Measurements from ENCODE around the gene OXA1L. TPM values are rescaled to one million over a fixed set of nuclear protein-coding genes. Genes with fewer than 3 reads are reported as not detected.

Gene OXA1L
- total and polyA plus RNA-seq, 2 experiments from 2014 or later, result 53.4 to 160 TPM

- Histone ChIP-seq H3K9me3 (ENCODE audit: low read depth) (no peaks in the 10 kb centered on the region), H3K27ac (no peak overlapping the region), H3K27me3 (no peaks in the 10 kb centered on the region), H3K4me3 (no peak overlapping the region), H3K36me3 (no peaks in the 10 kb centered on the region), H3K4me1 (ENCODE audit: low read depth) (no peaks in the 10 kb centered on the region)
- no peak for TF ChIP-seq CTCF (IDR thresholded peaks at IDR 0.05; ENCODE audit: low read depth, low read length)
- no peak for DNase-seq (ENCODE audit: low read depth in 1 of 2, low spot score in 1 of 2)
Observed at GRCh38 chr14:22813145-22813544, 46.7 kb downstream of the OXA1L start.

GRCh38 chr14:22814373-22814772 is 47.9 kb downstream of the OXA1L start:
- H3K9me3 ChIP-seq (ENCODE audit: low read depth), result no peaks in the 10 kb centered on the region
- no peak overlapping the region for H3K4me3 ChIP-seq
- H3K27me3 ChIP-seq, result no peaks in the 10 kb centered on the region
- no peak for DNase-seq (ENCODE audit: low read depth in 1 of 2, low spot score in 1 of 2)
- H3K36me3 ChIP-seq, result no peaks in the 10 kb centered on the region
- no peak for TF ChIP-seq CTCF (IDR thresholded peaks at IDR 0.05; ENCODE audit: low read depth, low read length)
- H3K4me1 ChIP-seq (ENCODE audit: low read depth), result peaks cover 2% of the 10 kb centered on the region
- no peak overlapping the region for H3K27ac ChIP-seq

GRCh38 chr14:22814941-22815713 is 48.6 kb downstream of the OXA1L start, which contains the start of gene SLC7A7:
Gene SLC7A7 (minus strand): TSS chr14:22815435. CDS start chr14:22813398, 2,037 bp downstream.
- peaks cover 5% of the 10 kb centered on the region for H3K4me1 ChIP-seq (ENCODE audit: low read depth)
- H3K9me3 ChIP-seq (ENCODE audit: low read depth), result no peaks in the 10 kb centered on the region
- no peak for TF ChIP-seq CTCF (IDR thresholded peaks at IDR 0.05; ENCODE audit: low read depth, low read length)
- peak in 1 of 2 donors; percentile 67 for DNase-seq (ENCODE audit: low read depth in 1 of 2, low spot score in 1 of 2)
- no peaks in the 10 kb centered on the region for H3K36me3 ChIP-seq
- H3K27me3 ChIP-seq, result no peaks in the 10 kb centered on the region
- H3K4me3 ChIP-seq, result no peak within 1 kb of the TSS
- H3K27ac ChIP-seq, result no peak within 1 kb of the TSS

- H3K4me3 ChIP-seq, result no peak overlapping the region
- peaks cover 16% of the 10 kb centered on the region for H3K4me1 ChIP-seq (ENCODE audit: low read depth)
- no peak overlapping the region for H3K27ac ChIP-seq
- TF ChIP-seq CTCF (IDR thresholded peaks at IDR 0.05; ENCODE audit: low read depth, low read length), result no peak
- H3K36me3 ChIP-seq, result no peaks in the 10 kb centered on the region
- no peaks in the 10 kb centered on the region for H3K27me3 ChIP-seq
- peak in 1 of 2 donors; percentile 87 for DNase-seq (ENCODE audit: low read depth in 1 of 2, low spot score in 1 of 2)
- no peaks in the 10 kb centered on the region for H3K9me3 ChIP-seq (ENCODE audit: low read depth)
Observed at GRCh38 chr14:22819151-22819988, 52.9 kb downstream of the OXA1L start.

GRCh38 chr14:22820731-22821130 is 54.2 kb downstream of the OXA1L start:
- Histone ChIP-seq H3K36me3 (no peaks in the 10 kb centered on the region), H3K27ac (no peak overlapping the region), H3K27me3 (no peaks in the 10 kb centered on the region), H3K9me3 (ENCODE audit: low read depth) (no peaks in the 10 kb centered on the region), H3K4me3 (no peak overlapping the region), H3K4me1 (ENCODE audit: low read depth) (peaks cover 16% of the 10 kb centered on the region)
- peak in 1 of 2 donors; percentile 15 for DNase-seq (ENCODE audit: low read depth in 1 of 2, low spot score in 1 of 2)
- no peak for TF ChIP-seq CTCF (IDR thresholded peaks at IDR 0.05; ENCODE audit: low read depth, low read length)

All from cardiac muscle cell (in vitro differentiated cells and primary cell).